Skeletal muscle tissue (tissue), 4 donors: ENCODE results near the gene CDC42BPA. TPM values are rescaled to one million over a fixed set of nuclear protein-coding genes. Genes with fewer than 3 reads are reported as not detected.

Experiments
- H3K27ac ChIP-seq: one replicate; pipeline ENCODE4 v1.7.0; 2013; ENCODE audit warnings: mild to moderate bottlenecking, low read depth, low read length, inconsistent platforms
- H3K27me3 ChIP-seq, 3 donors: one replicate each; pipeline ENCODE4 v1.7.0; 2013; ENCODE audit warnings: low read length in 3 of 3; ENCODE audit not compliant: control insufficient read depth in 3 of 3, insufficient read depth in 3 of 3
- H3K36me3 ChIP-seq, 3 donors: one replicate each; pipeline ENCODE4 v1.7.0; 2013; ENCODE audit warnings: low read length in 3 of 3; ENCODE audit not compliant: control insufficient read depth in 3 of 3, insufficient read depth in 3 of 3
- H3K4me1 ChIP-seq, 3 donors: one replicate each; pipeline ENCODE4 v1.7.0; 2013; ENCODE audit warnings: low read length in 3 of 3, mild to moderate bottlenecking in 3 of 3; ENCODE audit not compliant: control insufficient read depth in 3 of 3, insufficient read depth in 3 of 3
- H3K4me3 ChIP-seq, 3 donors: one replicate each; pipeline ENCODE4 v1.7.0; 2013; ENCODE audit warnings: low read length in 3 of 3
- H3K9ac ChIP-seq, 3 donors: one replicate each; pipeline ENCODE4 v1.7.0; 2013; ENCODE audit warnings: low read length in 3 of 3, mild to moderate bottlenecking in 3 of 3, moderate library complexity in 2 of 3, low read depth in 1 of 3
- H3K9me3 ChIP-seq, 3 donors: one replicate each; pipeline ENCODE4 v1.7.0; 2013; ENCODE audit warnings: low read length in 3 of 3; ENCODE audit not compliant: control insufficient read depth in 3 of 3
- total RNA-seq: library from RNA; depleted of rRNA; stranded (reverse); fragments of >200 nt; gene quantifications from one replicate; pipeline ENCODE4 v1.2.3, GENCODE V29; 2014
- donor health status: Osteomylitis.

The CDC42BPA gene
- total RNA-seq, 1 donor from 2014 or later, result 44.4 TPM

- Histone ChIP-seq H3K4me1 (no peaks in the 10 kb centered on the region), H3K9me3 (no peaks in the 10 kb centered on the region), H3K36me3 (no peaks in the 10 kb centered on the region), H3K27me3 (no peaks in the 10 kb centered on the region), H3K4me3 (no peak overlapping the region), H3K9ac (no peak overlapping the region), H3K27ac (no peak overlapping the region)
These were observed 133.0 kb downstream of the CDC42BPA start for GRCh38 chr1:227185291-227185690.

GRCh38 chr1:227182012-227182411 lies 136.3 kb downstream of the CDC42BPA start:
- H3K9ac ChIP-seq, result no peak overlapping the region
- no peak overlapping the region for H3K27ac ChIP-seq
- H3K27me3 ChIP-seq, result no peaks in the 10 kb centered on the region
- H3K4me1 ChIP-seq, result no peaks in the 10 kb centered on the region
- no peaks in the 10 kb centered on the region for H3K36me3 ChIP-seq
- H3K9me3 ChIP-seq, result no peaks in the 10 kb centered on the region
- H3K4me3 ChIP-seq, result no peak overlapping the region

GRCh38 chr1:227175611-227176010 lies 142.7 kb downstream of the CDC42BPA start:
- peaks cover 0 to 4% (median 0%) of the 10 kb centered on the region in 3 donors for H3K4me1 ChIP-seq
- H3K4me3 ChIP-seq, result no peak overlapping the region
- no peaks in the 10 kb centered on the region for H3K27me3 ChIP-seq
- H3K27ac ChIP-seq, result no peak overlapping the region
- H3K36me3 ChIP-seq, result no peaks in the 10 kb centered on the region
- no peaks in the 10 kb centered on the region for H3K9me3 ChIP-seq
- H3K9ac ChIP-seq, result no peak overlapping the region

GRCh38 chr1:227174164-227174563 lies 144.1 kb downstream of the CDC42BPA start:
- no peaks in the 10 kb centered on the region for H3K9me3 ChIP-seq
- H3K36me3 ChIP-seq, result no peaks in the 10 kb centered on the region
- no peak overlapping the region for H3K27ac ChIP-seq
- H3K4me3 ChIP-seq, result no peak overlapping the region
- no peak overlapping the region for H3K9ac ChIP-seq
- no peaks in the 10 kb centered on the region for H3K27me3 ChIP-seq
- H3K4me1 ChIP-seq, result peaks cover 0 to 4% (median 0%) of the 10 kb centered on the region in 3 donors

- H3K9ac ChIP-seq, result no peak overlapping the region
- H3K27ac ChIP-seq, result no peak overlapping the region
- no peaks in the 10 kb centered on the region for H3K36me3 ChIP-seq
- no peaks in the 10 kb centered on the region for H3K9me3 ChIP-seq
- H3K27me3 ChIP-seq, result no peaks in the 10 kb centered on the region
- no peak overlapping the region for H3K4me3 ChIP-seq
- H3K4me1 ChIP-seq, result peaks cover 0 to 4% (median 0%) of the 10 kb centered on the region in 3 donors
These were observed 147.7 kb downstream of the CDC42BPA start for GRCh38 chr1:227170361-227171166.

GRCh38 chr1:227169343-227169742 lies 148.9 kb downstream of the CDC42BPA start:
- H3K27ac ChIP-seq, result no peak overlapping the region
- H3K9ac ChIP-seq, result no peak overlapping the region
- H3K4me1 ChIP-seq, result peaks cover 0 to 4% (median 0%) of the 10 kb centered on the region in 3 donors

GRCh38 chr1:227167276-227168101 lies 150.8 kb downstream of the CDC42BPA start:
- no peak overlapping the region for H3K9ac ChIP-seq

More at GRCh38 chr1:227169343-227169742, 148.9 kb downstream of the CDC42BPA start:
- Histone ChIP-seq H3K4me3 (no peak overlapping the region), H3K36me3 (no peaks in the 10 kb centered on the region), H3K9me3 (no peaks in the 10 kb centered on the region), H3K27me3 (no peaks in the 10 kb centered on the region)

GRCh38 chr1:227166559-227166958 lies 151.7 kb downstream of the CDC42BPA start:
- no peaks in the 10 kb centered on the region for H3K9me3 ChIP-seq
- H3K4me3 ChIP-seq, result no peak overlapping the region
- H3K27ac ChIP-seq, result no peak overlapping the region
- H3K36me3 ChIP-seq, result no peaks in the 10 kb centered on the region
- no peaks in the 10 kb centered on the region for H3K27me3 ChIP-seq
- peaks cover 0 to under 1% (median 0%) of the 10 kb centered on the region in 3 donors for H3K4me1 ChIP-seq
- H3K9ac ChIP-seq, result no peak overlapping the region

More at GRCh38 chr1:227167276-227168101, 150.8 kb downstream of the CDC42BPA start:
- Histone ChIP-seq H3K4me1 (peaks cover 0 to 4% (median 0%) of the 10 kb centered on the region in 3 donors), H3K27ac (no peak overlapping the region), H3K9me3 (no peaks in the 10 kb centered on the region), H3K36me3 (no peaks in the 10 kb centered on the region), H3K27me3 (no peaks in the 10 kb centered on the region), H3K4me3 (no peak overlapping the region)

GRCh38 chr1:227161470-227161869 lies 156.8 kb downstream of the CDC42BPA start:
- H3K9me3 ChIP-seq, result no peaks in the 10 kb centered on the region
- H3K36me3 ChIP-seq, result peaks cover 0 to 6% (median 0%) of the 10 kb centered on the region in 3 donors
- no peak overlapping the region for H3K4me3 ChIP-seq
- H3K4me1 ChIP-seq, result no peaks in the 10 kb centered on the region
- H3K27ac ChIP-seq, result no peak overlapping the region
- H3K9ac ChIP-seq, result no peak overlapping the region
- H3K27me3 ChIP-seq, result no peaks in the 10 kb centered on the region

- Histone ChIP-seq H3K27me3 (no peaks in the 10 kb centered on the region), H3K9me3 (no peaks in the 10 kb centered on the region), H3K4me3 (no peak overlapping the region)
These were observed 161.8 kb downstream of the CDC42BPA start for GRCh38 chr1:227156520-227156919.

More at GRCh38 chr1:227156520-227156919, 161.8 kb downstream of the CDC42BPA start:
- Histone ChIP-seq H3K27ac (no peak overlapping the region), H3K9ac (no peak overlapping the region), H3K4me1 (no peaks in the 10 kb centered on the region), H3K36me3 (peaks cover 0 to 6% (median 0%) of the 10 kb centered on the region in 3 donors)
